ENCODE measurements around the gene LTBP3.

The LTBP3 gene

GRCh38 chr11:65584723-65585171 is 26.6 kb upstream of the LTBP3 start:
- H3K4me2 ChIP-seq (ENCODE audit: low read length, poor library complexity, severe bottlenecking) = no peak overlapping the region
- H3K4me1 ChIP-seq (ENCODE audit: control insufficient read depth, insufficient read depth, low read depth, low read length) = peaks cover 19% of the 10 kb centered on the region
- no peak overlapping the region for H3K27ac ChIP-seq (ENCODE audit: low read length, poor library complexity, severe bottlenecking)
- H2AK5ac ChIP-seq (ENCODE audit: low read length, severe bottlenecking) = no peak overlapping the region
- no peak overlapping the region for H2BK5ac ChIP-seq (ENCODE audit: low read depth, low read length, poor library complexity, severe bottlenecking)
- H3K18ac ChIP-seq (ENCODE audit: low read depth in 1 of 2, low read length in 2 of 2) = no peak overlapping the region
- peak overlapping the region; percentile 7 for H4K8ac ChIP-seq (ENCODE audit: low read length)
- H3K4me3 ChIP-seq (ENCODE audit: insufficient read depth in 1 of 2, low read depth in 1 of 2, low read length in 2 of 2) = no peak overlapping the region
- no peak overlapping the region for H2BK120ac ChIP-seq (ENCODE audit: low read depth, low read length)
- DNase-seq = peak; percentile 33
- no peak overlapping the region for H3K9ac ChIP-seq (ENCODE audit: low read length)
- H4K91ac ChIP-seq (ENCODE audit: low read length) = peak overlapping the region; percentile 63
- H3K14ac ChIP-seq (ENCODE audit: low read length in 2 of 2) = no peak overlapping the region
- peaks cover 62 to 67% of the 10 kb centered on the region in 2 experiments for H3K36me3 ChIP-seq (ENCODE audit: control insufficient read depth in 1 of 2, insufficient read depth in 2 of 2, low read depth in 1 of 2, low read length in 2 of 2)
- no peaks in the 10 kb centered on the region for H3K9me3 ChIP-seq (ENCODE audit: control insufficient read depth, low read length)
- peaks cover 20% of the 10 kb centered on the region for H3K79me1 ChIP-seq (replicated peaks; ENCODE audit: low read length, poor library complexity, severe bottlenecking)
- no peak overlapping the region for H2AFZ ChIP-seq (ENCODE audit: low read depth, low read length)
- no peak overlapping the region for H2BK15ac ChIP-seq (ENCODE audit: low read depth, poor library complexity, severe bottlenecking)
- H3K23ac ChIP-seq (ENCODE audit: low read length in 2 of 2) = no peak overlapping the region
- H2BK12ac ChIP-seq (ENCODE audit: low read length in 2 of 2) = no peak overlapping the region
- 54% methylated on average over 31 of the region's 46 CpGs for WGBS
- no peak overlapping the region for H3K4ac ChIP-seq (ENCODE audit: low read depth in 1 of 2, low read length in 2 of 2)
- no peaks in the 10 kb centered on the region for H3K27me3 ChIP-seq (ENCODE audit: control insufficient read depth in 1 of 2, insufficient read depth in 1 of 2, low read length in 2 of 2)

GRCh38 chr11:65584106-65584505 is 25.9 kb upstream of the LTBP3 start:
- no peak overlapping the region for H3K9ac ChIP-seq (ENCODE audit: low read length)
- no peak overlapping the region for H3K4ac ChIP-seq (ENCODE audit: low read depth in 1 of 2, low read length in 2 of 2)
- H4K8ac ChIP-seq (ENCODE audit: low read length) = no peak overlapping the region
- H3K4me1 ChIP-seq (ENCODE audit: control insufficient read depth, insufficient read depth, low read depth, low read length) = peaks cover 17% of the 10 kb centered on the region
- no peak for DNase-seq
- no peaks in the 10 kb centered on the region for H3K27me3 ChIP-seq (ENCODE audit: control insufficient read depth in 1 of 2, insufficient read depth in 1 of 2, low read length in 2 of 2)
- H2BK12ac ChIP-seq (ENCODE audit: low read length in 2 of 2) = no peak overlapping the region
- H3K27ac ChIP-seq (ENCODE audit: low read length, poor library complexity, severe bottlenecking) = no peak overlapping the region
- no peak overlapping the region for H3K4me3 ChIP-seq (ENCODE audit: insufficient read depth in 1 of 2, low read depth in 1 of 2, low read length in 2 of 2)
- no peak overlapping the region for H4K91ac ChIP-seq (ENCODE audit: low read length)
- 92% methylated on average over 7 of the region's 8 CpGs for WGBS
- no peak overlapping the region for H2BK5ac ChIP-seq (ENCODE audit: low read depth, low read length, poor library complexity, severe bottlenecking)
- H2AK5ac ChIP-seq (ENCODE audit: low read length, severe bottlenecking) = no peak overlapping the region
- H3K36me3 ChIP-seq (ENCODE audit: control insufficient read depth in 1 of 2, insufficient read depth in 2 of 2, low read depth in 1 of 2, low read length in 2 of 2) = peaks cover 67 to 68% of the 10 kb centered on the region in 2 experiments
- H3K18ac ChIP-seq (ENCODE audit: low read depth in 1 of 2, low read length in 2 of 2) = no peak overlapping the region
- no peak overlapping the region for H2AFZ ChIP-seq (ENCODE audit: low read depth, low read length)
- no peak overlapping the region for H2BK15ac ChIP-seq (ENCODE audit: low read depth, poor library complexity, severe bottlenecking)
- H3K23ac ChIP-seq (ENCODE audit: low read length in 2 of 2) = no peak overlapping the region
- peaks cover 20% of the 10 kb centered on the region for H3K79me1 ChIP-seq (replicated peaks; ENCODE audit: low read length, poor library complexity, severe bottlenecking)
- H3K4me2 ChIP-seq (ENCODE audit: low read length, poor library complexity, severe bottlenecking) = no peak overlapping the region
- no peak overlapping the region for H2BK120ac ChIP-seq (ENCODE audit: low read depth, low read length)
- H3K9me3 ChIP-seq (ENCODE audit: control insufficient read depth, low read length) = no peaks in the 10 kb centered on the region
- H3K14ac ChIP-seq (ENCODE audit: low read length in 2 of 2) = peak overlapping the region in 1 of 2 experiments; percentile 35

- Histone ChIP-seq H2BK120ac (ENCODE audit: low read depth, low read length) (no peak overlapping the region), H2AK5ac (ENCODE audit: low read length, severe bottlenecking) (no peak overlapping the region), H4K8ac (ENCODE audit: low read length) (no peak overlapping the region), H2BK5ac (ENCODE audit: low read depth, low read length, poor library complexity, severe bottlenecking) (no peak overlapping the region), H3K4me1 (ENCODE audit: control insufficient read depth, insufficient read depth, low read depth, low read length) (peaks cover 14% of the 10 kb centered on the region), H3K36me3 (ENCODE audit: control insufficient read depth in 1 of 2, insufficient read depth in 2 of 2, low read depth in 1 of 2, low read length in 2 of 2) (peaks cover 68 to 69% of the 10 kb centered on the region in 2 experiments), H3K9me3 (ENCODE audit: control insufficient read depth, low read length) (no peaks in the 10 kb centered on the region), H3K23ac (ENCODE audit: low read length in 2 of 2) (no peak overlapping the region), H3K27me3 (ENCODE audit: control insufficient read depth in 1 of 2, insufficient read depth in 1 of 2, low read length in 2 of 2) (no peaks in the 10 kb centered on the region), H3K4ac (ENCODE audit: low read depth in 1 of 2, low read length in 2 of 2) (no peak overlapping the region), H3K4me3 (ENCODE audit: insufficient read depth in 1 of 2, low read depth in 1 of 2, low read length in 2 of 2) (no peak overlapping the region), H3K9ac (ENCODE audit: low read length) (no peak overlapping the region), H2AFZ (ENCODE audit: low read depth, low read length) (no peak overlapping the region), H2BK15ac (ENCODE audit: low read depth, poor library complexity, severe bottlenecking) (peak overlapping the region; percentile 84), H3K14ac (ENCODE audit: low read length in 2 of 2) (no peak overlapping the region), H3K4me2 (ENCODE audit: low read length, poor library complexity, severe bottlenecking) (no peak overlapping the region), H2BK12ac (ENCODE audit: low read length in 2 of 2) (no peak overlapping the region), H3K18ac (ENCODE audit: low read depth in 1 of 2, low read length in 2 of 2) (no peak overlapping the region), H4K91ac (ENCODE audit: low read length) (no peak overlapping the region), H3K79me1 (replicated peaks; ENCODE audit: low read length, poor library complexity, severe bottlenecking) (peaks cover 25% of the 10 kb centered on the region), H3K27ac (ENCODE audit: low read length, poor library complexity, severe bottlenecking) (no peak overlapping the region)
- WGBS = 79% methylated on average over 2 of the region's 10 CpGs
- no peak for DNase-seq
Measured at GRCh38 chr11:65583589-65583988, 25.4 kb upstream of the LTBP3 start.

- Histone ChIP-seq H2BK120ac (ENCODE audit: low read depth, low read length) (no peak overlapping the region), H2BK12ac (ENCODE audit: low read length in 2 of 2) (no peak overlapping the region), H2BK15ac (ENCODE audit: low read depth, poor library complexity, severe bottlenecking) (no peak overlapping the region), H3K27me3 (ENCODE audit: control insufficient read depth in 1 of 2, insufficient read depth in 1 of 2, low read length in 2 of 2) (no peaks in the 10 kb centered on the region), H3K36me3 (ENCODE audit: control insufficient read depth in 1 of 2, insufficient read depth in 2 of 2, low read depth in 1 of 2, low read length in 2 of 2) (peaks cover 64 to 67% of the 10 kb centered on the region in 2 experiments), H3K4me2 (ENCODE audit: low read length, poor library complexity, severe bottlenecking) (no peak overlapping the region), H3K4ac (ENCODE audit: low read depth in 1 of 2, low read length in 2 of 2) (no peak overlapping the region), H2AK5ac (ENCODE audit: low read length, severe bottlenecking) (no peak overlapping the region), H4K91ac (ENCODE audit: low read length) (no peak overlapping the region), H3K9ac (ENCODE audit: low read length) (no peak overlapping the region), H3K4me1 (ENCODE audit: control insufficient read depth, insufficient read depth, low read depth, low read length) (peaks cover 17% of the 10 kb centered on the region), H3K23ac (ENCODE audit: low read length in 2 of 2) (no peak overlapping the region), H2BK5ac (ENCODE audit: low read depth, low read length, poor library complexity, severe bottlenecking) (no peak overlapping the region), H3K27ac (ENCODE audit: low read length, poor library complexity, severe bottlenecking) (no peak overlapping the region), H4K8ac (ENCODE audit: low read length) (no peak overlapping the region), H2AFZ (ENCODE audit: low read depth, low read length) (no peak overlapping the region), H3K14ac (ENCODE audit: low read length in 2 of 2) (no peak overlapping the region), H3K4me3 (ENCODE audit: insufficient read depth in 1 of 2, low read depth in 1 of 2, low read length in 2 of 2) (no peak overlapping the region), H3K9me3 (ENCODE audit: control insufficient read depth, low read length) (no peaks in the 10 kb centered on the region), H3K79me1 (replicated peaks; ENCODE audit: low read length, poor library complexity, severe bottlenecking) (peaks cover 21% of the 10 kb centered on the region), H3K18ac (ENCODE audit: low read depth in 1 of 2, low read length in 2 of 2) (no peak overlapping the region)
- no peak for DNase-seq
- 92% methylated on average over 3 of the region's 3 CpGs for WGBS
Measured at GRCh38 chr11:65581928-65582327, 23.8 kb upstream of the LTBP3 start.

All from mesenchymal stem cell (in vitro differentiated cells and primary cell).